Measurements from ENCODE around the gene ZFP82.

ZFP82 gene

DNA sequence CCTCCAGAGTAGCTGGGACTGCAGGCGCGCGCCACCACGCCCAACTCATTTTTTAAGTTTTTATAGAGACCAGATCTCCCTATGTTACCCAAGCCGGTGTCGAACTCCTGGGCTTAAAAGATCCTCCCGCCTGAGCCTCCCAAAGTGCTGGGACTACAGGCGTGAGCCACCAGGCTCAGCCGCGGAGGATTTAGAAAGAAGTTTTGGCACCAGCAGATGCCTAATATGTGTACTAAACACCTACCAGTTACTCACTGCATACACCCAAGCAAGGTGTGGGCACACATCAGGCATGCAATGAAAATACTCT is 39.0 kb downstream of the ZFP82 start:
- Histone ChIP-seq H3K4me1 (ENCODE audit: low read length) (peaks cover 20% of the 10 kb centered on the region), H3K9ac (ENCODE audit: low read length) (peak overlapping the region; percentile 35; the same call in 1 of the 2 replicates), H3K4me3 (ENCODE audit: low read length) (peak overlapping the region; percentile 89), H3K4me2 (ENCODE audit: low read length) (peak overlapping the region; percentile 90), H2AFZ (ENCODE audit: low read depth, low read length) (peak overlapping the region; percentile 95; the same call in 1 of the 2 replicates), H4K20me1 (ENCODE audit: insufficient read depth, low read length) (no peaks in the 10 kb centered on the region), H3K36me3 (replicated peaks; ENCODE audit: low read depth, low read length) (no peaks in the 10 kb centered on the region), H3K9me3 (ENCODE audit: insufficient read depth, low read length) (no peaks in the 10 kb centered on the region), H3K27me3 (ENCODE audit: low read depth, low read length) (no peaks in the 10 kb centered on the region), H3K27ac (ENCODE audit: low read length) (no peak overlapping the region), H3K79me2 (ENCODE audit: low read length) (0 out of 2 replicates have a peak, but pooled peaks cover 10% of the 10 kb centered on the region)
- no peak for TF ChIP-seq CTCF (IDR thresholded peaks at IDR 0.05; ENCODE audit: low read depth, low read length)

DNA sequence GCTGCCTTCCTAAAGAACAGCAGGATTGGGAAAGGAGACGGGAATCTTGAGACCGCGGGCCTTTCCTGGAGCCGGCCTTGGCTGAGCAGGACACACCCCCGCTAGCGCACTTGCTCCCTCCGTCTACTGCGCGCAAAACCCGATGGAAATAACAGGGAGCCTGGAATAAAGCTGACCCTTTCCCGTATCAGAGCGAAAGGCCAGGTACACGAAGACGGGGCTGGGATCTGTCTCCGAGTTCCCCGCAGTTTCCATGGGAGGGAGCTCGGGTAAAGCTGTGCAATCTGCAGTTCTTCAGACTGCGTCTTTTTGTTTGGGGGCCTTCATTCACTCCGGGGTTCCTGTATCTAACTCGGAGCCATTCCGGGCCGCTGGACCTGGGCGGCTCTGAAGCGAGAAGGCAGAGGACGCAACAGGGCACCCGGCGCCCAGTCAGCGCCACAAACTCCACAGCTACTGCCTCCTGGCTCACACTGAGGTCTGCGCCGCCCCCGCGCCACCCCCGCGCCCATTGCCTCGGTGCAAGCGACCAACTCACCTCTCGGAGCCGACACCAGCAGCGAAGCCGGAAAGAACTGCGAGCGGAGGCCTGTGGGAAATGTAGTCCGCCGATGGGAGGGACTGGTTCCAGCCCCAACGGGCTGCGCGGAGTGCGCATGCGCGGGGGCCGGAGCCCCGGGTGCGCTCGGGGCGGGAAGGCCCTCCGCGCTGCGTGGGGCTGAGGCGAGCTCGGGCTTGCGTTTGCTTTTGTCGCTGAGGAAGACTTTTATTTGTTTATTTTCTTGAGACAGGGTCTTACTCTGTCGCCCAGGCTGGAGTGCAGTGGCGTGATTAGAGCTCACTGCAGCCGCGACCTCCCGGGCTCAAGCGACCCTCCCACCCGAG is 39.6 kb downstream of the ZFP82 start, which contains the start of gene ZFP14:
Gene ZFP14 (minus strand): TSS at position 577 of the 885 bp plus-strand sequence. CDS start 11,309 bp downstream, outside the sequence.
- Histone ChIP-seq H3K27ac (ENCODE audit: low read length) (peak within 1 kb of the TSS; percentile 25; the same call in 1 of the 2 replicates), H4K20me1 (ENCODE audit: insufficient read depth, low read length) (no peaks in the 10 kb centered on the region)

DNA sequence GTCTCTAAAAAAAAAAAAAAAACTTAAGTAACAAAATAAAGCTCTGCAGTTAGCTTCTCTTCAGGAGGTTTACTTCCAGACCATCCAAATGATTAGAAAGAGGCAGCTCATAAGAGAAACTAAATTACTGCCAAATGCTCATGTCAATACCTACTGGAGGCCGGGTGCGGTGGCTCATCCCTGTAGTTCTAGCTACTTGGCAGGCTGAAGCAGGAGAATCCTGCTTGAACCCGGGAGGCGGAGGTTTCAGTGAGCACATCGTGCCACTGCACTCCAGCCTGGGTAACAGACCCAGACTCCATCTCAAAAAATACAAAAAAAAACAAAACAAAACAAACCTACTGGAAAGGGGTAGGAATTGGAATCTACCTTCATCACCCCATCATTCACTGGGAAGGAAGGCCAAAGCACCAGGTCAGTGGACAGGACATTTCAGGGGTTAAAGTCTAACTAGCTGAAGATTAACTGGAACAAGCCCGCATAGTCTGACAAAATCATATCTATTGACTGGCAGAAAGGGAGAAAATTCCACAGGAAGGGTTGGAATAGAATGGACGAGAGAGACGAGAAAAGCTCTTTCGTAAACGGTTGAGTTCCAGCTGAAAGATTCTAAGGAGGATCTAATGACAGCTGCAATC is 40.8 kb downstream of the ZFP82 start:
- no peaks in the 10 kb centered on the region for H3K27me3 ChIP-seq (ENCODE audit: low read depth, low read length)
- no peak overlapping the region for H3K27ac ChIP-seq (ENCODE audit: low read length)
- peak overlapping the region; percentile 89 for H3K4me3 ChIP-seq (ENCODE audit: low read length)
- 0 out of 2 replicates have a peak, but pooled peaks cover 10% of the 10 kb centered on the region for H3K79me2 ChIP-seq (ENCODE audit: low read length)
- no peak overlapping the region for H2AFZ ChIP-seq (ENCODE audit: low read depth, low read length)
- H3K36me3 ChIP-seq (replicated peaks; ENCODE audit: low read depth, low read length), result peaks cover 1% of the 10 kb centered on the region
- H4K20me1 ChIP-seq (ENCODE audit: insufficient read depth, low read length), result no peaks in the 10 kb centered on the region
- H3K4me1 ChIP-seq (ENCODE audit: low read length), result peaks cover 20% of the 10 kb centered on the region
- TF ChIP-seq CTCF (IDR thresholded peaks at IDR 0.05; ENCODE audit: low read depth, low read length) (no peak), EZH2phosphoT487 (IDR thresholded peaks at IDR 0.05; ENCODE audit: low read depth) (no peak)
- peak overlapping the region; percentile 90 for H3K4me2 ChIP-seq (ENCODE audit: low read length)
- no peak overlapping the region; the same call in 1 of the 2 replicates for H3K9ac ChIP-seq (ENCODE audit: low read length)
- H3K9me3 ChIP-seq (ENCODE audit: insufficient read depth, low read length), result no peaks in the 10 kb centered on the region

More for the DNA sequence above, 39.6 kb downstream of the ZFP82 start, which contains the start of gene ZFP14:
- peak within 1 kb of the TSS; percentile 90 for H3K4me2 ChIP-seq (ENCODE audit: low read length)
- 0 out of 2 replicates have a peak, but pooled peaks cover 10% of the 10 kb centered on the region for H3K79me2 ChIP-seq (ENCODE audit: low read length)
- peak within 1 kb of the TSS; percentile 79 for H3K9ac ChIP-seq (ENCODE audit: low read length)
- H2AFZ ChIP-seq (ENCODE audit: low read depth, low read length), result peak within 1 kb of the TSS; percentile 95
- TF ChIP-seq CTCF (IDR thresholded peaks at IDR 0.05; ENCODE audit: low read depth, low read length) (peak; percentile 46), EZH2phosphoT487 (IDR thresholded peaks at IDR 0.05; ENCODE audit: low read depth) (no peak)
- peaks cover 20% of the 10 kb centered on the region for H3K4me1 ChIP-seq (ENCODE audit: low read length)
- H3K4me3 ChIP-seq (ENCODE audit: low read length), result peak within 1 kb of the TSS; percentile 89
- no peaks in the 10 kb centered on the region for H3K36me3 ChIP-seq (replicated peaks; ENCODE audit: low read depth, low read length)
- no peaks in the 10 kb centered on the region for H3K27me3 ChIP-seq (ENCODE audit: low read depth, low read length)
- no peaks in the 10 kb centered on the region for H3K9me3 ChIP-seq (ENCODE audit: insufficient read depth, low read length)

- Histone ChIP-seq H3K4me1 (ENCODE audit: low read length) (peaks cover 7% of the 10 kb centered on the region), H3K9ac (ENCODE audit: low read length) (no peak overlapping the region), H4K20me1 (ENCODE audit: insufficient read depth, low read length) (no peaks in the 10 kb centered on the region), H3K27ac (ENCODE audit: low read length) (no peak overlapping the region), H3K9me3 (ENCODE audit: insufficient read depth, low read length) (no peaks in the 10 kb centered on the region), H3K79me2 (ENCODE audit: low read length) (peaks cover 22% of the 10 kb centered on the region), H3K27me3 (ENCODE audit: low read depth, low read length) (no peaks in the 10 kb centered on the region), H2AFZ (ENCODE audit: low read depth, low read length) (no peak overlapping the region), H3K4me2 (ENCODE audit: low read length) (no peak overlapping the region), H3K36me3 (replicated peaks; ENCODE audit: low read depth, low read length) (peaks cover 8% of the 10 kb centered on the region), H3K4me3 (ENCODE audit: low read length) (no peak overlapping the region)
- no peak for TF ChIP-seq CTCF (IDR thresholded peaks at IDR 0.05; ENCODE audit: low read depth, low read length)
- no peak for TF ChIP-seq EZH2phosphoT487 (IDR thresholded peaks at IDR 0.05; ENCODE audit: low read depth)
Observed at GRCh38 chr19:36373638-36374156, 44.7 kb downstream of the ZFP82 start.
